HG03139 (cell line): ENCODE data around the gene TMEM203.

Source experiments
- ATAC-seq: cut with Tn5 transposase; IDR thresholded peaks from one replicate; pipeline ENCODE4 v1.9.1; 2021; ENCODE audit not compliant: unreplicated experiment

The TMEM203 gene

DNA sequence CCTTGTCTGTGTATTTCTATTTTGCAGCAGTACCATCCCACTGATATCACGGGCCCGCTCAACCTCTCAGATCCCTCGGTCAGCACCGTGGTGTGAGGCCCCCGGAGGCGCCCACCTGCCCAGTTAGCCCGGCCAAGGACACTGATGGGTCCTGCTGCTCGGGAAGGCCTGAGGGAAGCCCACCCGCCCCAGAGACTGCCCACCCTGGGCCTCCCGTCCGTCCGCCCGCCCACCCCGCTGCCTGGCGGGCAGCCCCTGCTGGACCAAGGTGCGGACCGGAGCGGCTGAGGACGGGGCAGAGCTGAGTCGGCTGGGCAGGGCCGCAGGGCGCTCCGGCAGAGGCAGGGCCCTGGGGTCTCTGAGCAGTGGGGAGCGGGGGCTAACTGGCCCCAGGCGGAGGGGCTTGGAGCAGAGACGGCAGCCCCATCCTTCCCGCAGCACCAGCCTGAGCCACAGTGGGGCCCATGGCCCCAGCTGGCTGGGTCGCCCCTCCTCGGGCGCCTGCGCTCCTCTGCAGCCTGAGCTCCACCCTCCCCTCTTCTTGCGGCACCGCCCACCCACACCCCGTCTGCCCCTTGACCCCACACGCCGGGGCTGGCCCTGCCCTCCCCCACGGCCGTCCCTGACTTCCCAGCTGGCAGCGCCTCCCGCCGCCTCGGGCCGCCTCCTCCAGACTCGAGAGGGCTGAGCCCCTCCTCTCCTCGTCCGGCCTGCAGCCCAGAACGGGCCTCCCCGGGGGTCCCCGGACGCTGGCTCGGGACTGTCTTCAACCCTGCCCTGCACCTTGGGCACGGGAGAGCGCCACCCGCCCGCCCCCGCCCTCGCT is 37.5 kb downstream of the TMEM203 start:
- ATAC-seq: no peak

GRCh38 chr9:137167277-137167746 is 38.1 kb downstream of the TMEM203 start:
- no peak for ATAC-seq

- ATAC-seq: no peak
These were observed 38.8 kb downstream of the TMEM203 start for GRCh38 chr9:137166380-137167229.

DNA sequence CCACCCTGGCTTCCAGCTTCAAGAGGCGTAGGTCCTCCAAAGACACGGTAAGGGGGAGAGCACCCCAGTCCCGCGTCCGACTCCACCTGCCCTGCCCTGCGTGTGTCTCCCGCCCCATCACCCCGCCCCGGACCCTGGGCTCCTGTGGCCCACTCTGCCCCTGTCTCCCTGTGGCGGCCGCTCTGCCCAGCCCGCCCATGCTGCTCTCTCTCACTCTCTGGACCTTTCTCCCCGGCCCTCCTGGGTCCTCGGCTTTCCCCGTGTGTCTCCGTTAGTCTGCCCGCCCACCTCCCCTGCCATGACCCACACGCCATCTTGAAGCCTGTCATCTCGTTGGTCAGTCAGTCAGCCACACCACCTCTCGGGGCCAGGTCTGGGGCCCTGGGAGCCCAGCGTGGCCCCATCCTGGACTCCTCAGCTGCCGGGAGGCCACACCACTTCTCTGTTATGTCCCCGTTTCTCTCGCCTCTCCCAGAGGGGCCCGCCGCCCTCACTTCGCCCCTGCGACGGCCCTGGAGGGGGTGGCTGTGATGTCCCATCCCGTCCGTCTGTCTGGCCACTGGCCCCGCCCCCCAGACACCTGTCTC is 40.1 kb downstream of the TMEM203 start:
- no peak for ATAC-seq

DNA sequence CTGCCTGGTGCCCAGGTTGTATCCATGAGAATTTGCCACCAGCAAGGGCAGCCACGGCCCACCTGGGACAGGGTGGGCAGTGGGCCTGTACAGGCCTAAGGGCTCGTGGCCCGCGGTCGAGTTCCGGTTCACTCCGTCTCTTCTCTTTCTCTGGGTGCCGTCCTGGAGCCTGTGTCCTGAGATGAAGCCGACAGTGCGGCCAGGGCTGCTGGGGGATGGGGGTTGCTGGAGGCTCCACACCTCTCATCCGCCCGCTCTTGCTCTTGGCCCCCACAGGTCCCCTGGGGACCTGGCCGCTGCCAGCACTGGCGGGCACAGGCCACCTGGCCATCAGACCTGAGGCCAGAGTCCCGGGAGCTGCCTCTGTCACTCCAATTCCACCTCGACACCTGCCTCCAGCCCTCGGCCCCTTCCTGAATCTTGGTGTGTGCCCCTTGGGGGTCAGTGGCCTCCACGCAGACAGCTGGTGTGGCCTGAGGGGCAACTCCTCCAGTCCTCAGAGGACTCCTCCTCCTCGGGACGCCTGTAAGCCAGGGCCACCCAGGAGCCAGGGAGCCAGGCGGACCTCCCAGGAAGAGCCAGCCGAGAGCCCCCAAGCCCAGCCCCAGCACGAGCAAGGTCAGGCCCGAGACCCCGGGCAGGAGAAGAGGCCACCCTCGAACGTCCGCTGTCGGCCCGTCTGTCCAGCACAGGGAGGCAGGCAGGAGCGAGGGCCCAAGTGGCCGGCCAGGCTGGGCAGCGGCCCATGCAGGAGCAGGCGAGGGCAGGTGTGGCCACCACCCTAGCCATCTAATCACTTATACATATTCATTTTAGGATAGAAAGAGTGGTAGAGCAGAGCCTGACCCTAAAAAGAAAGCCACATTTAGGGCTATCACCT is 40.8 kb downstream of the TMEM203 start:
- no peak for ATAC-seq

DNA sequence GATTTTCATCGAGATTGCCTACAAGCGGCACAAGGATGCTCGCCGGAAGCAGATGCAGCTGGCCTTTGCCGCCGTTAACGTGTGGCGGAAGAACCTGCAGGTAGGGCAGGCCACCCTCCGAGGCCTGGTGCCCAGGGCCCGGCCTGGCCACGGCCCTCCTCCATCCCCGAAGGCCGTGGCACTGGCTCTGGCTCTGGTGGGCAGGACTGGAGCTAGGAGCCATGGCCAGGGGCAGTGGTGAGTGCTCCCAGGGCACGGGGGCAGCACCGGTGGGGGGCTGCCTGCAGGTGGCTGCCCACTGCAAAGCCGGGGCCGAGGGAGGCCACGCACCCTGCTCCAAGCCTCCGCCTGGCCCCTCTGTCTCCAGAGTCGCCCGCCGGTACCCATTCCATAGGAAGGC is 41.6 kb downstream of the TMEM203 start:
- ATAC-seq: no peak

GRCh38 chr9:137163365-137163715 is 42.1 kb downstream of the TMEM203 start:
- no peak for ATAC-seq

DNA sequence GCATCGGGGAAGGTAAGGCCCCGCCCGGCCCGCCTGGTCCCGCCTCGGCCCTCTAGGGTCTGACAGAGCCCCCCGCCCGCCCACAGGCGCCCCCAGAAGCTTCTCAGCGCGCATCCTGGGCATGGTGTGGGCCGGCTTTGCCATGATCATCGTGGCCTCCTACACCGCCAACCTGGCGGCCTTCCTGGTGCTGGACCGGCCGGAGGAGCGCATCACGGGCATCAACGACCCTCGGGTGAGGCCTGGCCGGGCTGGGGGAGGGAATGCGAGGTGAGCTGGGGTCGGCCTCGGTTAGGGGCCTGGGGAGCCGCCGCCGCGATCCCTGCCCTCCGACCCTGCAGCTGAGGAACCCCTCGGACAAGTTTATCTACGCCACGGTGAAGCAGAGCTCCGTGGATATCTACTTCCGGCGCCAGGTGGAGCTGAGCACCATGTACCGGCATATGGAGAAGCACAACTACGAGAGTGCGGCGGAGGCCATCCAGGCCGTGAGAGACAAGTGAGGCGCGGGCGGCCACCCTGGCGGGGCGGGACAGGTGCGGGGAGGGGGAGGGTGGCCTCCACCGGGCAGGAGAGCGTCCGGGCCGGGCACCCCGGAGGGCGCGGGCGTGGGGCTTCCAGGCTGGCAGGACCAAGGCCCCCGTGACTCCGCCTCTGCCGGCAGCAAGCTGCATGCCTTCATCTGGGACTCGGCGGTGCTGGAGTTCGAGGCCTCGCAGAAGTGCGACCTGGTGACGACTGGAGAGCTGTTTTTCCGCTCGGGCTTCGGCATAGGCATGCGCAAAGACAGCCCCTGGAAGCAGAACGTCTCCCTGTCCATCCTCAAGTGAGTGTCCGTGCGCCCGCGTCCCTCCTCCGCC is 42.7 kb downstream of the TMEM203 start:
- no peak for ATAC-seq

GRCh38 chr9:137161558-137162486 is 43.6 kb downstream of the TMEM203 start:
- no peak for ATAC-seq

DNA sequence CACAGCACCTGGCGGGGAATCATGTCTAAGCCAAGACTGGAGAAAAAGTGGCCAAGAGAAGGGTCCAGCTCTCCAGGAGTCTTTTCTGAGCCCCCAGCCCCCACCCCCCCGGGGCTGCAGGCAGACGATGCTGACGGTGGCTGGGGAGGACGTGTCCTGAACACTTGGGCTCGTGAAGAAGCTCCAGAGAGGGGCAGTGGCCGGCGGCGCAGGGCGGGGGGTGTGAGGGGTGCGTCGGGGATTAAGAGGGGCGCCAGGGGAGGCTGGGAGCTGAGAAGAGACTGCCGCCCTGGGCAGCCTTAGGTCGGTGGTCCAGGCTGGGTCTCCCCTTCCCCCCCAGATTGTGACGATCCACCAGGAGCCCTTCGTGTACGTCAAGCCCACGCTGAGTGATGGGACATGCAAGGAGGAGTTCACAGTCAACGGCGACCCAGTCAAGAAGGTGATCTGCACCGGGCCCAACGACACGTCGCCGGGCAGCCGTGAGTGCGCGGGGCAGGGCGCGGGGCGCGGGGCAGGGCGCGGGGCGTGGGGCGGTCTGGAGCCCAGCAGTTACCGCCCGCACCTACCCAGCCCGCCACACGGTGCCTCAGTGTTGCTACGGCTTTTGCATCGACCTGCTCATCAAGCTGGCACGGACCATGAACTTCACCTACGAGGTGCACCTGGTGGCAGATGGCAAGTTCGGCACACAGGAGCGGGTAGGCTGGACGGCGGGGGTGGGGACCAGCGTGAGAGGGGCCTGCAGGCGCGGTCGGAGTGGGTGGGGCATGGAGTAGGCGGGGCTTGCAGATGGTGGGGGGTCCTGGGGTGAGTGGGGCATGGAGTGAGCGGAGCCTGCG is 44.5 kb downstream of the TMEM203 start:
- ATAC-seq: no peak

DNA sequence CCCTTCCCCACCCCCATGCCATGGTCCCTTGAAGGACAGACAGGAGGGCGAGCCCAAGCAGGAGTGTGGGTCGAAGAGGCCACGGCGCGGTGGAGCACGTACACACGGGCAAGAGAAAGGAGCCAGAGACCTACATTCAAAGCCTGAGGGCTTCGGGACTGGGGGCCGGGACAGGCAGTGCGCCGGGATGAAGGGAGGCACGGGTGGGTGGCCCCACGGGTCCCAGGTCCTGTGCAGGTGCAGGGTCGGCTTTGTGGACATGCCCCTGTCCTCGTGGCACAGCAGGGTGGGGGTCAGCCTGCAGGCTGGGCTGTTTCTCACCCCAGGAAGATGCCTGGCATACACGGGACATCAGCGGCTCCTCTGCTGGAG is 45.4 kb downstream of the TMEM203 start:
- no peak for ATAC-seq

- ATAC-seq: no peak
These were observed 46.1 kb downstream of the TMEM203 start for GRCh38 chr9:137159105-137160053.

GRCh38 chr9:137158625-137159024 is 46.8 kb downstream of the TMEM203 start:
- ATAC-seq: no peak

GRCh38 chr9:137157618-137158415 is 47.6 kb downstream of the TMEM203 start:
- ATAC-seq: no peak

DNA sequence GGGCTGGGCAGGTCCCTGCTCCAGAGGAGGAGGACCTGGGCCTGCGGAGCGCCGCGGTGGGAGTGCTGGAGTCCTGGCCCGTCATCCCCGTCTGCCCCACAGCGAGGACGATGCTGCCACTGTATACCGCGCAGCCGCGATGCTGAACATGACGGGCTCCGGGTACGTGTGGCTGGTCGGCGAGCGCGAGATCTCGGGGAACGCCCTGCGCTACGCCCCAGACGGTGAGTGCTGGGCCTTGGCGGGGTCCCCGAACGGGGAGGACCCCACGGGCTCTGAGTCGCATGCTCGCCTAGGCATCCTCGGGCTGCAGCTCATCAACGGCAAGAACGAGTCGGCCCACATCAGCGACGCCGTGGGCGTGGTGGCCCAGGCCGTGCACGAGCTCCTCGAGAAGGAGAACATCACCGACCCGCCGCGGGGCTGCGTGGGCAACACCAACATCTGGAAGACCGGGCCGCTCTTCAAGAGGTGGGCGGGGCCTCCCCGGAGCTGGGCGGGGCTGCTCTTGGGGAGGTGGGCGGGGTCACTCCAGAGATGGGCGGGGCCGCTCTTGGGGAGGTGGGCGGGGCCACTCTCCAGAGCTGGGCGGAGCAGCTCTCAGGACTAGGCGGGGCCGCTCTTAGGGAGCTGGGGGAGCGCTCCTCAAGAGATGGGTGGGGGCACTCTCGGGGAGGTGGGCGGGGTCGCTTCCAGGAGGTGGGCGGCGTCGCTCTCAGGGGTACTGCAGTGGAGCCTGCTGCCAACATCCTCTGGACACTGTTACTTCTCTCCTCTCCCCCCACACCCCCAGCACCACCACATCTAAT is 48.7 kb downstream of the TMEM203 start:
- ATAC-seq: no peak
